ENCODE results near the gene STIP1.

STIP1 gene

GRCh38 chr11:64253043-64253442, 67.1 kb downstream of the STIP1 start:
- DNase-seq (ENCODE audit: low read depth in 2 of 2): no peak
- peak overlapping the region; percentile 78 to 85 for H3K4me3 ChIP-seq (replicated peaks in 1 of 2; ENCODE audit: low read depth in 2 of 2, low read length in 2 of 2)
- TF ChIP-seq CTCF (IDR thresholded peaks at IDR 0.05; ENCODE audit: low read depth, low read length): no peak

- DNase-seq (ENCODE audit: low read depth in 2 of 2): no peak
- no peak overlapping the region for H3K4me3 ChIP-seq (replicated peaks in 1 of 2; ENCODE audit: low read depth in 2 of 2, low read length in 2 of 2)
- TF ChIP-seq CTCF (IDR thresholded peaks at IDR 0.05; ENCODE audit: low read depth, low read length): no peak
Observed at GRCh38 chr11:64253481-64253880, 67.5 kb downstream of the STIP1 start.

All from cardiac fibroblast (primary cell).